GM12878 (cell line): ENCODE measurements around the gene P2RX6. TPM values are rescaled to one million over a fixed set of nuclear protein-coding genes. Genes with fewer than 3 reads are reported as not detected.

ENCODE experiments used
- ATAC-seq: fragments of 200-7000 bp; cut with Tn5 transposase; 3 replicates; pipeline ENCODE4 v1.9.1; 2020; ENCODE audit warnings: mild to moderate bottlenecking, moderate library complexity
- BruUV-seq: library from RNA; stranded (reverse); fragments of 400-500 nt; replicated peaks from 2 replicates; lab custom pipeline; 2021; lab: Mats Ljungman, UMichigan
- CTCF ChIA-PET: fragments of 300-600 bp; sonication (Branson Sonifier 250); formaldehyde crosslinking; extraction: SDS; loops from one replicate; lab custom pipeline; 2021; ENCODE audit warnings: inconsistent platforms; lab: Yijun Ruan, JAX
- POLR2A ChIA-PET: fragments of 350-600 bp; formaldehyde crosslinking; extraction: SDS; loops from one replicate; lab custom pipeline; 2021; ENCODE audit warnings: inconsistent platforms; lab: Charles Lee
- RAD21 ChIA-PET: fragments of 300-600 bp; sonication (Branson Sonifier 250); formaldehyde crosslinking; loops from one replicate; lab custom pipeline; 2023; ENCODE audit warnings: antibody characterized with exemption; ENCODE audit not compliant: unreplicated experiment; lab: Charles Lee
- SMC1A ChIA-PET: fragments of 300-600 bp; sonication (Branson Sonifier 250); formaldehyde crosslinking; loops from one replicate; lab custom pipeline; 2023; ENCODE audit not compliant: unreplicated experiment, uncharacterized antibody; lab: Charles Lee
- DNase-seq: peaks from one replicate; pipeline ENCODE4 v3.0.0-alpha.2; 2011; ENCODE audit warnings: low read depth, low spot score
- FAIRE-seq: peaks from 3 replicates; lab custom pipeline; 2011; peaks lifted over from hg19 to GRCh38; lab: Jason Lieb, UNC
- H2AFZ ChIP-seq: 2 replicates; pipeline ENCODE4 v1.6.0; 2011; ENCODE audit warnings: low read depth, low read length, control low read depth; ENCODE audit not compliant: control insufficient read depth
- H3K27ac ChIP-seq: 2 replicates; pipeline ENCODE4 v1.5.1; 2011; ENCODE audit warnings: control low read depth; ENCODE audit not compliant: control insufficient read depth, insufficient read depth
- H3K27me3 ChIP-seq, 2 experiments: replicated peaks in 1 of 2; 2 replicates each; pipeline versions ENCODE4 v1.6.0 to v1.6.1; 2011; ENCODE audit warnings: low read length in 1 of 2; ENCODE audit not compliant: control insufficient read depth in 2 of 2, insufficient read depth in 2 of 2
- H3K36me3 ChIP-seq, 2 experiments: 2 replicates each; pipeline ENCODE4 v1.5.1; 2011; ENCODE audit warnings: low read length in 1 of 2; ENCODE audit not compliant: control insufficient read depth in 2 of 2, insufficient read depth in 2 of 2
- H3K4me1 ChIP-seq: 2 replicates; pipeline ENCODE4 v1.6.1; 2011; ENCODE audit warnings: mild to moderate bottlenecking, low read length, moderate library complexity, mixed read lengths; ENCODE audit not compliant: control insufficient read depth, insufficient read depth
- H3K4me2 ChIP-seq: 2 replicates; pipeline ENCODE4 v1.6.0; 2011; ENCODE audit warnings: control low read depth; ENCODE audit not compliant: control insufficient read depth, insufficient read depth
- H3K4me3 ChIP-seq: fragments of 200-600 bp; sonication (generic); 2 replicates; pipeline ENCODE4 v1.5.1; 2016
- H3K79me2 ChIP-seq: 2 replicates; pipeline ENCODE4 v1.6.0; 2011; ENCODE audit warnings: low read length; ENCODE audit not compliant: control insufficient read depth, insufficient read depth
- H3K9ac ChIP-seq: 2 replicates; pipeline ENCODE4 v1.8.0; 2011; ENCODE audit warnings: low read length, control low read depth, mixed read lengths; ENCODE audit not compliant: control insufficient read depth, insufficient read depth
- H3K9me3 ChIP-seq: replicated peaks from 3 replicates; pipeline ENCODE4 v1.5.1; 2011; ENCODE audit warnings: mild to moderate bottlenecking, low read length; ENCODE audit not compliant: control insufficient read depth, insufficient read depth
- H4K20me1 ChIP-seq: 2 replicates; pipeline ENCODE4 v1.6.0; 2011; ENCODE audit not compliant: control insufficient read depth, insufficient read depth
- BRCA1 ChIP-seq: IDR thresholded peaks from 2 replicates; pipeline ENCODE4 v1.6.1; 2011; ENCODE audit warnings: low read depth, low read length, improper control_type of control experiment
- ELK1 ChIP-seq: IDR thresholded peaks from 2 replicates; pipeline ENCODE4 v1.6.1; 2012; ENCODE audit warnings: low read depth, low read length, improper control_type of control experiment
- PAX5 ChIP-seq: IDR thresholded peaks from 2 replicates; pipeline ENCODE4 v1.6.1; 2011; ENCODE audit warnings: low read depth, low read length, borderline replicate concordance
- WGBS: methylation state at CpG from one replicate; pipeline ENCODE4 v1.1.6; 2016; ENCODE audit warnings: low lambda C conversion rate; ENCODE audit not compliant: insufficient replicate concordance, insufficient coverage; ENCODE audit errors: missing lambda C conversion rate; 5-methylcytosine and 5-hydroxymethylcytosine counted together
- in situ Hi-C: fragments of 300-500 bp; cut with MboI; formaldehyde crosslinking; loops from 9 replicates; pipeline ENCODE4 v1.14.3; 2018; ENCODE audit warnings: mixed read lengths
- intact Hi-C: fragments of 100-400 bp; cut with micrococcal nuclease; formaldehyde crosslinking; loops from one replicate; pipeline ENCODE4 v1.14.2; 2022; ENCODE audit not compliant: unreplicated experiment
- polyA plus RNA-seq, 11 experiments: library from polyadenylated mRNA; depleted of rRNA in 4 of 11; unstranded in 6 of 11; stranded (reverse) in 5 of 11; fragments of >200 nt; fragmentation: Nextera tagmentation in 4 of 11; fragmentation: Illumina TruSeq in 1 of 11; extraction: Ambion mirVana in 4 of 11; extraction: Trizol in 1 of 11; gene quantifications; 1 replicate in 1 of 11; 2 replicates in 10 of 11; pipeline versions ENCODE4 v1.2.1 to v1.2.3, GENCODE V29; 2011 to 2016; ENCODE audit warnings: inconsistent platforms in 2 of 11, missing spikeins in 2 of 11, low read depth in 1 of 11
- total RNA-seq, 4 experiments: library from RNA; depleted of rRNA in 3 of 4; stranded (reverse); fragments of >200 nt in 3 of 4; fragmentation: Illumina TruSeq in 1 of 4; extraction: Trizol in 1 of 4; gene quantifications; 2 replicates each; pipeline versions ENCODE4 v1.2.1 to v1.2.3, GENCODE V29; 2013 to 2021
- TF ChIP-seq, protein P1 (sequence below): fragments of 450-650 bp; formaldehyde crosslinking; IDR thresholded peaks from 2 replicates; pipeline ENCODE4 v1.5.0; 2022; ENCODE audit warnings: mild to moderate bottlenecking, missing genetic modification characterization

P2RX6 gene
- total and polyA plus RNA-seq, 10 of the 15 experiments (the other 5 are each of a cell fraction or from before 2014, with no cell fraction given), result 0.03 to 0.21 (median 0.07) TPM; not detected in 5

- no TSS peak for BruUV-seq
- intact Hi-C loops (no loop called here), in situ Hi-C loops (no loop called here)
- ChIA-PET SMC1A (no interaction called here), RAD21 (no interaction called here), POLR2A (interaction anchor here (0.5 kb wide), 1 partner anchor 16 kb away, joined by 3 read pairs; no protein-coding TSS in a partner anchor), CTCF (no interaction called here)
- 58% methylated on average over 40 of the region's 40 CpGs for WGBS
- FAIRE-seq (no peak), DNase-seq (no peak), ATAC-seq (no peak)
- Histone ChIP-seq H2AFZ (no peak overlapping the region), H3K27ac (no peak overlapping the region), H3K4me1 (peaks cover 7% of the 10 kb centered on the region), H3K79me2 (no peaks in the 10 kb centered on the region), H3K4me2 (no peak overlapping the region), H3K27me3 (no peaks in the 10 kb centered on the region; a peak in 1 of 4 replicates), H3K9ac (no peak overlapping the region), H3K4me3 (no peak overlapping the region), H3K36me3 (no peaks in the 10 kb centered on the region), H4K20me1 (no peaks in the 10 kb centered on the region), H3K9me3 (no peaks in the 10 kb centered on the region)
- no peak for TF ChIP-seq PAX5
- no peak for TF ChIP-seq ELK1
- no peak for TF ChIP-seq BRCA1
- TF ChIP-seq, protein P1, sequence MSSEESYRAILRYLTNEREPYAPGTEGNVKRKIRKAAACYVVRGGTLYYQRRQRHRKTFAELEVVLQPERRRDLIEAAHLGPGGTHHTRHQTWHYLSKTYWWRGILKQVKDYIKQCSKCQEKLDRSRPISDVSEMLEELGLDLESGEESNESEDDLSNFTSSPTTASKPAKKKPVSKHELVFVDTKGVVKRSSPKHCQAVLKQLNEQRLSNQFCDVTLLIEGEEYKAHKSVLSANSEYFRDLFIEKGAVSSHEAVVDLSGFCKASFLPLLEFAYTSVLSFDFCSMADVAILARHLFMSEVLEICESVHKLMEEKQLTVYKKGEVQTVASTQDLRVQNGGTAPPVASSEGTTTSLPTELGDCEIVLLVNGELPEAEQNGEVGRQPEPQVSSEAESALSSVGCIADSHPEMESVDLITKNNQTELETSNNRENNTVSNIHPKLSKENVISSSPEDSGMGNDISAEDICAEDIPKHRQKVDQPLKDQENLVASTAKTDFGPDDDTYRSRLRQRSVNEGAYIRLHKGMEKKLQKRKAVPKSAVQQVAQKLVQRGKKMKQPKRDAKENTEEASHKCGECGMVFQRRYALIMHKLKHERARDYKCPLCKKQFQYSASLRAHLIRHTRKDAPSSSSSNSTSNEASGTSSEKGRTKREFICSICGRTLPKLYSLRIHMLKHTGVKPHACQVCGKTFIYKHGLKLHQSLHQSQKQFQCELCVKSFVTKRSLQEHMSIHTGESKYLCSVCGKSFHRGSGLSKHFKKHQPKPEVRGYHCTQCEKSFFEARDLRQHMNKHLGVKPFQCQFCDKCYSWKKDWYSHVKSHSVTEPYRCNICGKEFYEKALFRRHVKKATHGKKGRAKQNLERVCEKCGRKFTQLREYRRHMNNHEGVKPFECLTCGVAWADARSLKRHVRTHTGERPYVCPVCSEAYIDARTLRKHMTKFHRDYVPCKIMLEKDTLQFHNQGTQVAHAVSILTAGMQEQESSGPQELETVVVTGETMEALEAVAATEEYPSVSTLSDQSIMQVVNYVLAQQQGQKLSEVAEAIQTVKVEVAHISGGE (CRISPR knock-in tag), result no peak
Measured at GRCh38 chr22:21030621-21031544, 15.9 kb downstream of the P2RX6 start.
